Measurements from ENCODE around the gene HELZ2.

Gene HELZ2

GRCh38 chr20:63537525-63538203, 36.4 kb downstream of the HELZ2 start:
- peak; percentile 96 for DNase-seq

DNA sequence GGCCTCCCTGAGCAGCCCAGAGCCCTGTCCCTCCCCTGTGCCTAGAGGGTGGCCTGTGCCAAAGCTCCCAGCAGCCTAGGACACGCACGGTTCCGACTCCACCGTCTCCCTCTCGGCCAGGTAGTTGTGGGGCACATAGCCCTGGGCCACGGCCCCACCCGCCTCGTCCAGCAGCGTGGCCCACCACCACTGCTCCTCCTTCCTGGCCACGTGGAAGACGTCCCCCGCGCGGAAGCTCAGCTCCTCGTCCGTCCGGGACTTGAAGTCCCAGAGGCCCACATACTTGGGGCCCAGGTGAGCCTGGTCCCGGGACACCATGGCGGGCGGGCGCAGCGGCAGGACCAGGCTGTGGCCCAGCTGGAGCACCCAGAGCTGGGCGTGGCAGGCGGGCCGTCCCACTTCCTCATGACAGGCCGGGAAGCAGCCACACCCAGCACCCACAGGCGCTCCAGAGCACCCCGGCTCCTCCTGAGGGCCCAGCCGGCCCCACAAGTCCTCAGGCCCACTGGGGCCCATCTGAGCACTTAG, 37.0 kb downstream of the HELZ2 start, which contains the start of gene PTK6:
PTK6 (minus strand) TSS at position 380 of the 528 bp plus-strand sequence; CDS start at position 318, 62 bp downstream.
- DNase-seq: peak; percentile 46

GRCh38 chr20:63536241-63536977, 37.6 kb downstream of the HELZ2 start:
- no peak for DNase-seq

GRCh38 chr20:63534831-63535651, 39.0 kb downstream of the HELZ2 start:
- DNase-seq: no peak

DNA sequence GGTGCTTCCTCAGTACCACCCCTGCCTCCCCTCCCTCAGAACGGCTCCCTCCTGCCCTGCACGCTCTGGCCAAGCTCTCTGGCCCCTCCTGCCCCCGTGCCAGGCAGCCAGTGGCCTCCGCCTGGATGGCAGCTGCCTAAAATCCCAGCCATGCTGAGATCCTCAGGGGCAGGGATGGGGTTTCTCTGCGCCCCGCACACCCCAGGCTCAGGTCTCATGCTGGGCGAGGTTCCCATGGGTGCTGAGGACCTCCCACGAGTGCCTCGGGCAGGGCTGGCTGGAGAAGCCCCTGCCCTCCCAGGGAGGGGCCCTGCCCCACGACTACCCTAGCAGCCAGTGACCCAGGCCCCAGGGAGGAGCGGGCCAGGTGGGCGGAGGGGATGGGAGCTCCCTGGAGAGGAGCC, 39.6 kb downstream of the HELZ2 start:
- DNase-seq: no peak

DNA sequence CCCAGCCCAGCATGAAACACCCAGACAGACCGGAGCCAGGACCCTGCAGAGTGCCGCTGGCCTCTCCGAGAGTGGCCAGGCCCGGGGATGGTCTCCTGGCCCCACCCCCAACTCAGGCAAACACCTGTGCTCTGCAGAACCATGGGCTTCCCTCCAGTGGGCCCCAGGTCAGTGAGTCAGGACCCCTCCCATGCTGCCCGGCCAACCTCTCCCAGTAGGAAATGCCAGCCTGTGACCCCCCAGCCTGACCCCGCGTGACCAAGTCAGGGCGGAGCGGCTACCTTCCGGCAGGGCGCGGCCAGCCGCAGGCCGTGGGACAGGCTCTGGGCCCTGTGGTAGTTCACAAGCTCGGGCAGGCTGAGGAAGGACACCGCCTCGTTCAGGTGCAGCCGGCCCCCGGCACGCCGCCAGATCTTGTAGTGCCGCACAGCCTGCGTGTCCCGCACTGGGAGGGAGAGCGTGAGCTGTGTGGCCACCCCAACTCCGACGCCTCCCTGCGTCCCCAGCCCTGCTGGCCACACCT, 40.1 kb downstream of the HELZ2 start:
- no peak for DNase-seq

DNA sequence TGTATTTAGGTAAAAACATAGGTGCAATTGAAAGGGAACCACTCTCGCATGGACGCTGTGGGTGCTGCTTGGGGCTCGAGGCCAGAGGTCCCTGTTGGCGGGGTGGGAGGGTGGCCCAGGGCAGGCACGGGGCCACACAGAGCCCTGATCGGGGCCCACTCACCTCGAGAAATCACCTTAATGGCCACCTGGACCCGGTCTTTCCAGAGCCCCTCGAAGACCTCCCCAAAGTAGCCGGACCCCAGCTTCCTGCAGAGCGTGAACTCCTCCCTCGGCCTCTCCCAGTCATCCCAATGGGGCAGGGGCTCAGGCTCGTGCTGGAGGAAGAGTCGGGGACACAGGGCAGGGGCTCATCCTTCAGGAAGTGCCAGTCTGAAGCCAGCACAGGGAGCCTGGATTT, 40.7 kb downstream of the HELZ2 start:
- no peak for DNase-seq

DNA sequence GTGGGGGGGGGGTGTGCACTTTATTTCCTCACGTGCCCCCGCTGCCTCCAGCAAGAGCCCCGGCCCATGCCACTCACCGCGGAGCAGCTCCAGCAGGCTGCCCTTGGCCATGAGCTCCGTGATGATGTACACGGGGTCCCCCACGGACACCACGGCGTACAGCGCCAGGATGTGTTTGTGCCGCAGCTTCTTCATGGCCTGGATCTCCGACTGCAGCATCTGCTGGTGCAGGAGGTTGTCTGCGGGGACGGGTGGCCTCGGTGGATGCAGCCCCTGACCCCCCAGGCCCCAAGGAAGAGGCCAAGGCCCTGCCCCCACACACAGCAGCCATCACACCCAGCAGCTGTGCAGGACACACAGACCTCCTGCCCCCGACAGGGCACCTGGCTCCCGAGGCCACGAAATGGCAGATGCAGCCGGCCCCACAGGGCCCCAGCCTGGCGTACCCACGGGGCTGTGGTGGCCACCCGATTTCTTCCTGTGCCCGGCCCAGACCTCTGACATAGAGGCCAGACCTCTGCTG, 41.5 kb downstream of the HELZ2 start:
- DNase-seq: no peak

GRCh38 chr20:63531686-63532448, 42.2 kb downstream of the HELZ2 start:
- no peak for DNase-seq

DNA sequence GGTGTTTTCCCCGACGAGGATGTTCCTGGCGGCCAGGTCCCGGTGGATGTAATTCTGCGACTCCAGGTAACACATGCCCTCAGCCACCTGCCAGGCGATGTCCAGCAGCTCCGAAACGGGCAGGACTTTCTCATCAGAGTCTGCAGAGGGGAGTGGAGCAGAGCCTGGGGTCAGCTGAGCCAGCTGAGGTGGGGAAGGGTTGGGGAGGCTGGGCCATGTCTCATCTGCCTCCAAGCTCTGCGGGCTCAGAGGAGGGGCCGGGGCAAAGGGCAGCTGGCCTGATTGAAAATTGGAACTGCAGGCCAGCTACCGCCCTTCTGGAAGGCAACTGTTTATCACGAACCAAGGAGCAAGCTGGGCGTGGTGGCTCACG, 43.3 kb downstream of the HELZ2 start:
- no peak for DNase-seq

GRCh38 chr20:63529861-63530787, 43.9 kb downstream of the HELZ2 start:
- DNase-seq: no peak

DNA sequence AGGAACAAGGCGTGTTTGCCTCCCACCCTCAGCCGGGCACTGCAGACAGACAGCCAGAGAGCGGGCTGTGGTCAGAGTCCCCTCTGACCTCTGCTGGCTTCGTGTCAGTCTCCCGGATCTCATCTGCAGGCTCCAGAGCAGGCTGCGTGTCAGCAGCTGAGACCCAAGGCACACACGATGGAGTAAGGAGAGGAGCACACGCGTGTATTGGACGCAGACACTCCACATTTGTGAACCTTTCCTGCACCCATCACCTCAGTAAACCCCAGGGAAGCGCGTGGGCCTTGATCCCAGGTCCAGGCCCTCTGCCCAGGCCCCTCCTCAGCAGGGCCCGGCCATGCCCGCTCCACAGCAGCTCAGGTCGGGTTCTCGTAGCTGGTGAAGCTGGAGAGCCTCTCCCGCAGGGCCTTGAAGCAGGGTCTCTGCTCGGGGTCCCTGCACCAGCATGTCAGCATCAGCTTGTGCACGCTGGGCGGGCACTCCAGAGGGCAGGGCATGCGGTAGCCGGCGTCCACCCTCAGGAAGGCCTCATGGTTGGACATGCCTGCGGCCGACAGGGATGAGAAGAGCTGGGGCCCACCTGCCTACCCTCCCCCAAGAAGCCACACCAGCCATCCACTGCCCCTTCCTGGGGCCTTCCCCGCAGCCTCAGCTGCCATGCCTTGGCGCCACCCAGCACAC, 44.7 kb downstream of the HELZ2 start:
- DNase-seq: no peak

DNA sequence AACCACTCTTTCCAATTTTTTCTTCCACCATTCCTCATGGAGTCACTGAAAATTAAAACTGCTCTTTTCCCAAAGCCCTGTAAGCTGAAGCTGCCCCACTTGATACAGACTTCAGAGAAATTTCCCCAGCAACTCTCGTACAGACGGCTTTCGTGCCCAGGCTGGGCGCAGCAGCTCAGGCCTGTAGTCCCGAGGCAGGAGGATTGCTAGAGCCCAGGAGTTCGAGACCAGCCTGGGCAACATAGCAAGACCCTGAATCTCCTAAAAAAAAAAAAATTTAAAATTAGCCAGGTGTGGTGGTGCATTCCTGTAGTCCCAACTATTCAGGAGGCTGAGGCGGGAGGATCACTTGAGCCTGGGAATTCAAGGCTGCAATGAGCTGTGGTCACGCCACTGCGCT, 46.9 kb downstream of the HELZ2 start:
- DNase-seq: no peak

GRCh38 chr20:63525971-63526370, 48.1 kb downstream of the HELZ2 start:
- no peak for DNase-seq

DNA sequence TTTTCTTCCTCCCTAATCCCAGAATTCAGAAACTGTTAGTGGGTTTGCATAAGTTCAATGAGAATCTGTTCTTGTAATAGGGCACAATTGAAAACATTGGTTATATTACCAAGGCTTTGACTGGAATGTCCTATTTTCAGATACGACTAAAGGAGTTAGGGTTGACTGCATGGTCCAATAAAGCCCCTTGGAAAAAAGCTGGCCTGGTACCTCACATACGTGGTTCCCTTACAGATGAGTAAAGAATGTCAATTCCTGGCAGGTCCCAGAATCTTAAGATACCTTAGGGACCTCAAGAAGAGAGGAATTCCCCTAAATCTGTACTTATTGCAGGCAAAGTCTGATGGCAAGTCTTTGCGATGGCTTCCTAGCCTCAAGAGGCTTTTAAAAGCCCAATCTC, 48.9 kb downstream of the HELZ2 start:
- no peak for DNase-seq
